HEK293 (cell line): ENCODE measurements around the gene MCRIP2.

Experiments
- CTCF ChIA-PET: fragments of 350-600 bp; formaldehyde crosslinking; extraction: SDS; loops from one replicate; lab custom pipeline; 2021; ENCODE audit warnings: antibody characterized with exemption; lab: Yijun Ruan, JAX
- POLR2A ChIA-PET: fragments of 300-600 bp; formaldehyde crosslinking; extraction: SDS; loops from one replicate; lab custom pipeline; 2020; ENCODE audit warnings: antibody characterized with exemption, inconsistent platforms; lab: Yijun Ruan, JAX
- H3K27ac ChIP-seq: fragments of 200-500 bp; sonication (Bioruptor generic); 2 replicates; pipeline ENCODE4 v1.5.1; 2014; ENCODE audit warnings: low read depth, low read length, control low read depth, inconsistent platforms; ENCODE audit errors: extremely low read depth
- H3K36me3 ChIP-seq, 2 experiments: fragments of 200-500 bp in 1 of 2; sonication (Bioruptor generic) in 1 of 2; 1 replicate in 1 of 2; 2 replicates in 1 of 2; pipeline ENCODE4 v1.5.1; 2014 to 2017; ENCODE audit warnings: inconsistent platforms in 2 of 2, low read length in 2 of 2; ENCODE audit not compliant: control insufficient read depth in 2 of 2, insufficient read depth in 1 of 2
- H3K4me1 ChIP-seq: fragments of 200-500 bp; sonication (Bioruptor generic); 2 replicates; pipeline ENCODE4 v1.5.1; 2014; ENCODE audit warnings: mild to moderate bottlenecking, low read length, inconsistent platforms; ENCODE audit not compliant: control insufficient read depth, insufficient read depth
- H3K4me3 ChIP-seq: 2 replicates; pipeline ENCODE4 v1.5.1; 2011; ENCODE audit warnings: low read depth, mild to moderate bottlenecking, control low read depth, low read length, moderate library complexity
- H3K9me3 ChIP-seq: fragments of 200-500 bp; sonication (Bioruptor generic); 2 replicates; pipeline ENCODE4 v1.5.1; 2014; ENCODE audit warnings: low read depth, low read length, inconsistent platforms; ENCODE audit not compliant: control insufficient read depth, insufficient read depth
- EGR2 ChIP-seq: fragments of 450-650 bp; formaldehyde crosslinking; IDR thresholded peaks from 2 replicates; pipeline ENCODE4 v1.5.1; 2016; ENCODE audit warnings: low read depth, missing biosample characterization, missing genetic modification characterization
- FEZF1 ChIP-seq: fragments of 450-650 bp; formaldehyde crosslinking; IDR thresholded peaks from 2 replicates; pipeline ENCODE4 v1.5.1; 2016; ENCODE audit warnings: missing biosample characterization, missing genetic modification characterization
- IKZF3 ChIP-seq: fragments of 450-650 bp; IDR thresholded peaks from 2 replicates; pipeline ENCODE4 v1.5.0; 2018; ENCODE audit warnings: missing biosample characterization, mild to moderate bottlenecking, missing genetic modification characterization, moderate library complexity
- KLF10 ChIP-seq: fragments of 450-650 bp; IDR thresholded peaks from 2 replicates; pipeline ENCODE4 v1.5.1; 2018; ENCODE audit warnings: missing biosample characterization, mild to moderate bottlenecking, missing genetic modification characterization
- SCRT2 ChIP-seq: fragments of 450-650 bp; formaldehyde crosslinking; IDR thresholded peaks from 2 replicates; pipeline ENCODE4 v1.5.1; 2016; ENCODE audit warnings: missing biosample characterization, missing genetic modification characterization
- SP2 ChIP-seq: fragments of 450-650 bp; formaldehyde crosslinking; IDR thresholded peaks from 2 replicates; pipeline ENCODE4 v1.5.1; 2016; ENCODE audit warnings: missing biosample characterization, missing genetic modification characterization
- YY2 ChIP-seq: fragments of 450-650 bp; formaldehyde crosslinking; IDR thresholded peaks from 2 replicates; pipeline ENCODE4 v1.5.1; 2016; ENCODE audit warnings: missing biosample characterization, missing genetic modification characterization
- ZNF112 ChIP-seq: fragments of 450-650 bp; formaldehyde crosslinking; IDR thresholded peaks from 2 replicates; pipeline ENCODE4 v1.5.0; 2017; ENCODE audit warnings: missing biosample characterization, missing genetic modification characterization
- ZNF138 ChIP-seq: fragments of 450-650 bp; formaldehyde crosslinking; IDR thresholded peaks from 2 replicates; pipeline ENCODE4 v1.5.1; 2016; ENCODE audit warnings: missing biosample characterization, missing genetic modification characterization, borderline replicate concordance
- ZNF155 ChIP-seq: fragments of 450-650 bp; formaldehyde crosslinking; IDR thresholded peaks from 2 replicates; pipeline ENCODE4 v1.5.1; 2016; ENCODE audit warnings: missing biosample characterization, missing genetic modification characterization
- ZNF221 ChIP-seq: fragments of 450-650 bp; formaldehyde crosslinking; IDR thresholded peaks from 2 replicates; pipeline ENCODE4 v1.5.1; 2017; ENCODE audit warnings: missing biosample characterization, missing genetic modification characterization, borderline replicate concordance
- ZNF292 ChIP-seq: fragments of 450-650 bp; formaldehyde crosslinking; IDR thresholded peaks from 2 replicates; pipeline ENCODE4 v1.5.1; 2016; ENCODE audit warnings: low read depth, missing biosample characterization, missing genetic modification characterization, borderline replicate concordance
- ZNF391 ChIP-seq: fragments of 450-650 bp; formaldehyde crosslinking; IDR thresholded peaks from 2 replicates; pipeline ENCODE4 v1.5.1; 2016; ENCODE audit warnings: low read depth, missing biosample characterization, missing genetic modification characterization, borderline replicate concordance
- ZNF433 ChIP-seq: fragments of 450-650 bp; formaldehyde crosslinking; IDR thresholded peaks from 2 replicates; pipeline ENCODE4 v1.5.1; 2016; ENCODE audit warnings: missing biosample characterization, missing genetic modification characterization, low read depth
- ZNF571 ChIP-seq: fragments of 450-650 bp; formaldehyde crosslinking; IDR thresholded peaks from 2 replicates; pipeline ENCODE4 v1.5.0; 2017; ENCODE audit warnings: missing biosample characterization, missing genetic modification characterization
- ZNF677 ChIP-seq: fragments of 450-650 bp; IDR thresholded peaks from 2 replicates; pipeline ENCODE4 v1.5.0; 2018; ENCODE audit warnings: missing biosample characterization, mild to moderate bottlenecking, missing genetic modification characterization, moderate library complexity
- ZNF747 ChIP-seq: fragments of 450-650 bp; formaldehyde crosslinking; IDR thresholded peaks from 2 replicates; pipeline ENCODE4 v1.5.1; 2016; ENCODE audit warnings: missing biosample characterization, missing genetic modification characterization
- ZSCAN23 ChIP-seq: fragments of 450-650 bp; formaldehyde crosslinking; IDR thresholded peaks from 2 replicates; pipeline ENCODE4 v1.5.1; 2016; ENCODE audit warnings: missing biosample characterization, missing genetic modification characterization
- TF ChIP-seq, protein P1 (sequence below): fragments of 450-650 bp; formaldehyde crosslinking; IDR thresholded peaks from 2 replicates; pipeline ENCODE4 v1.5.1; 2016; ENCODE audit warnings: missing biosample characterization, missing genetic modification characterization
- TF ChIP-seq, protein P2 (sequence below): fragments of 450-650 bp; formaldehyde crosslinking; IDR thresholded peaks from 2 replicates; pipeline ENCODE4 v1.5.1; 2016; ENCODE audit warnings: missing biosample characterization, missing genetic modification characterization, borderline replicate concordance
- TF ChIP-seq, protein P3 (sequence below): fragments of 450-650 bp; formaldehyde crosslinking; IDR thresholded peaks from 2 replicates; pipeline ENCODE4 v1.5.1; 2016; ENCODE audit warnings: missing biosample characterization, missing genetic modification characterization

The MCRIP2 gene

DNA sequence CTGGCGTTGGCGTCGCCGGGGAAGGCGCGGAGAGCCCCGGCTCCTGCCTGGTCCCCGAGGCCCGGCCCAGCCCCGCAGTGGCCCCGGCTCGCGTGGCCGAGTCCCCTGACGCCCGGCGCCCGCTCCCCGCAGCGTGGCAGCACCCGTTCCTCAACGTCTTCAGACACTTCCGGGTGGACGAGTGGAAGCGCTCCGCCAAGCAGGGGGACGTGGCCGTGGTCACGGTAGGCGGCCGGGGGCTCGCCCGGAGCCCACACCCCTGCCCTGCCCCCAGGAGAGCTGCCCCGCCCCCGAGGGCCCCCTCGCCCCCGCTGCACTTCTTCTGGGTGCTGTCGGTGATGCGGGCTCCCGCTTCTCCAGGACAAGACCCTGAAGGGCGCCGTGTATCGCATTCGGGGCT lies 8.0 kb downstream of the MCRIP2 start:
- Histone ChIP-seq H3K9me3 (no peaks in the 10 kb centered on the region), H3K4me3 (peak overlapping the region; percentile 37), H3K36me3 (peaks cover 0 to 33% of the 10 kb centered on the region in 2 experiments; a peak in 2 of 3 replicates), H3K27ac (peak overlapping the region; percentile 97), H3K4me1 (0 out of 2 replicates have a peak, but pooled peaks cover 5% of the 10 kb centered on the region)
- CTCF ChIA-PET, result interaction anchor here (0.6 to 1.6 kb wide), 4 partner anchors 12 to 117 kb away, joined by 3 to 4 read pairs (median 3); partner anchors contain the start of gene RHOT2
- 0 out of 2 replicates have a peak, but pooled peaks have one; percentile 26 for TF ChIP-seq ZNF677
- TF ChIP-seq KLF10 (tag by site-specific recombination), result peak; percentile 86
- no peak for TF ChIP-seq ZNF112
- TF ChIP-seq, protein P1, sequence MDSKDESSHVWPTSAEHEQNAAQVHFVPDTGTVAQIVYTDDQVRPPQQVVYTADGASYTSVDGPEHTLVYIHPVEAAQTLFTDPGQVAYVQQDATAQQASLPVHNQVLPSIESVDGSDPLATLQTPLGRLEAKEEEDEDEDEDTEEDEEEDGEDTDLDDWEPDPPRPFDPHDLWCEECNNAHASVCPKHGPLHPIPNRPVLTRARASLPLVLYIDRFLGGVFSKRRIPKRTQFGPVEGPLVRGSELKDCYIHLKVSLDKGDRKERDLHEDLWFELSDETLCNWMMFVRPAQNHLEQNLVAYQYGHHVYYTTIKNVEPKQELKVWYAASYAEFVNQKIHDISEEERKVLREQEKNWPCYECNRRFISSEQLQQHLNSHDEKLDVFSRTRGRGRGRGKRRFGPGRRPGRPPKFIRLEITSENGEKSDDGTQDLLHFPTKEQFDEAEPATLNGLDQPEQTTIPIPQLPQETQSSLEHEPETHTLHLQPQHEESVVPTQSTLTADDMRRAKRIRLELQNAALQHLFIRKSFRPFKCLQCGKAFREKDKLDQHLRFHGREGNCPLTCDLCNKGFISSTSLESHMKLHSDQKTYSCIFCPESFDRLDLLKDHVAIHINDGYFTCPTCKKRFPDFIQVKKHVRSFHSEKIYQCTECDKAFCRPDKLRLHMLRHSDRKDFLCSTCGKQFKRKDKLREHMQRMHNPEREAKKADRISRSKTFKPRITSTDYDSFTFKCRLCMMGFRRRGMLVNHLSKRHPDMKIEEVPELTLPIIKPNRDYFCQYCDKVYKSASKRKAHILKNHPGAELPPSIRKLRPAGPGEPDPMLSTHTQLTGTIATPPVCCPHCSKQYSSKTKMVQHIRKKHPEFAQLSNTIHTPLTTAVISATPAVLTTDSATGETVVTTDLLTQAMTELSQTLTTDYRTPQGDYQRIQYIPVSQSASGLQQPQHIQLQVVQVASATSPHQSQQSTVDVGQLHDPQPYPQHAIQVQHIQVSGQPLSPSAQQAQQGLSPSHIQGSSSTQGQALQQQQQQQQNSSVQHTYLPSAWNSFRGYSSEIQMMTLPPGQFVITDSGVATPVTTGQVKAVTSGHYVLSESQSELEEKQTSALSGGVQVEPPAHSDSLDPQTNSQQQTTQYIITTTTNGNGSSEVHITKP (tag by site-specific recombination), result peak; percentile 30; the same call in 1 of the 2 replicates
- TF ChIP-seq ZNF221 (tag by site-specific recombination), result no peak
- no peak for TF ChIP-seq FEZF1 (tag by site-specific recombination)
- TF ChIP-seq ZNF292 (tag by site-specific recombination), result no peak
- no peak for TF ChIP-seq YY2 (tag by site-specific recombination)
- POLR2A ChIA-PET, result interaction anchor here (0.8 to 2.3 kb wide), 4 partner anchors 11 to 31 kb away, joined by 3 to 10 read pairs (median 6); partner anchors contain the start of genes METTL26, RHOT2 and STUB1

DNA sequence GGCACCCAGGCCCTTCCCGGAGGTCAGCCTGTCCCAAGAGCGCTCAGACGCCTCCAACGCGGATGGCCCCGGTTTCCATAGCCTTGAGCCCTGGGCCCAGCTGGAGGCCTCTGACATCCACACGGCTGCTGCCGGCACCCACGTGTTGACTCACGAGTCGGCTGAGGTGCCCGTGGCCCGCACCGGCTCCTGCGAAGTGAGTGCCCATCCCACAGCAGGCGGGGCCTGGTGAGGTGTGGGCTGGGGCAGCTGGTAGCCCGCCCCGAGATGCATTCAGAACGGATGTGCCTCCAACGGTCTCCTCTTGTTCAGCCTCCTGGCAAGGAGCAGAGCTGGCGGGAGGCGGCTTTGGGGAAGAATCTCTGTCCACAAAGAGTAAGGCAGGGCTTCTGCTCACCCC lies 10.2 kb downstream of the MCRIP2 start:
- Histone ChIP-seq H3K4me1 (0 out of 2 replicates have a peak, but pooled peaks cover 3% of the 10 kb centered on the region), H3K36me3 (peaks cover 0 to 53% of the 10 kb centered on the region in 2 experiments; a peak in 2 of 3 replicates), H3K4me3 (no peak overlapping the region), H3K9me3 (no peaks in the 10 kb centered on the region), H3K27ac (no peak overlapping the region)
- ChIA-PET CTCF (no interaction called here), POLR2A (no interaction called here)
- TF ChIP-seq ZNF747 (no peak), ZNF138 (tag by site-specific recombination) (no peak), ZSCAN23 (tag by site-specific recombination) (no peak), SP2 (tag by site-specific recombination) (peak; percentile 44; the same call in 1 of the 2 replicates), ZNF433 (no peak), ZNF155 (tag by site-specific recombination) (no peak), EGR2 (tag by site-specific recombination) (peak; percentile 63), IKZF3 (tag by site-specific recombination) (no peak), ZNF391 (no peak), ZNF571 (tag by site-specific recombination) (no peak), FEZF1 (tag by site-specific recombination) (no peak), SCRT2 (no peak)
- TF ChIP-seq, protein P2, sequence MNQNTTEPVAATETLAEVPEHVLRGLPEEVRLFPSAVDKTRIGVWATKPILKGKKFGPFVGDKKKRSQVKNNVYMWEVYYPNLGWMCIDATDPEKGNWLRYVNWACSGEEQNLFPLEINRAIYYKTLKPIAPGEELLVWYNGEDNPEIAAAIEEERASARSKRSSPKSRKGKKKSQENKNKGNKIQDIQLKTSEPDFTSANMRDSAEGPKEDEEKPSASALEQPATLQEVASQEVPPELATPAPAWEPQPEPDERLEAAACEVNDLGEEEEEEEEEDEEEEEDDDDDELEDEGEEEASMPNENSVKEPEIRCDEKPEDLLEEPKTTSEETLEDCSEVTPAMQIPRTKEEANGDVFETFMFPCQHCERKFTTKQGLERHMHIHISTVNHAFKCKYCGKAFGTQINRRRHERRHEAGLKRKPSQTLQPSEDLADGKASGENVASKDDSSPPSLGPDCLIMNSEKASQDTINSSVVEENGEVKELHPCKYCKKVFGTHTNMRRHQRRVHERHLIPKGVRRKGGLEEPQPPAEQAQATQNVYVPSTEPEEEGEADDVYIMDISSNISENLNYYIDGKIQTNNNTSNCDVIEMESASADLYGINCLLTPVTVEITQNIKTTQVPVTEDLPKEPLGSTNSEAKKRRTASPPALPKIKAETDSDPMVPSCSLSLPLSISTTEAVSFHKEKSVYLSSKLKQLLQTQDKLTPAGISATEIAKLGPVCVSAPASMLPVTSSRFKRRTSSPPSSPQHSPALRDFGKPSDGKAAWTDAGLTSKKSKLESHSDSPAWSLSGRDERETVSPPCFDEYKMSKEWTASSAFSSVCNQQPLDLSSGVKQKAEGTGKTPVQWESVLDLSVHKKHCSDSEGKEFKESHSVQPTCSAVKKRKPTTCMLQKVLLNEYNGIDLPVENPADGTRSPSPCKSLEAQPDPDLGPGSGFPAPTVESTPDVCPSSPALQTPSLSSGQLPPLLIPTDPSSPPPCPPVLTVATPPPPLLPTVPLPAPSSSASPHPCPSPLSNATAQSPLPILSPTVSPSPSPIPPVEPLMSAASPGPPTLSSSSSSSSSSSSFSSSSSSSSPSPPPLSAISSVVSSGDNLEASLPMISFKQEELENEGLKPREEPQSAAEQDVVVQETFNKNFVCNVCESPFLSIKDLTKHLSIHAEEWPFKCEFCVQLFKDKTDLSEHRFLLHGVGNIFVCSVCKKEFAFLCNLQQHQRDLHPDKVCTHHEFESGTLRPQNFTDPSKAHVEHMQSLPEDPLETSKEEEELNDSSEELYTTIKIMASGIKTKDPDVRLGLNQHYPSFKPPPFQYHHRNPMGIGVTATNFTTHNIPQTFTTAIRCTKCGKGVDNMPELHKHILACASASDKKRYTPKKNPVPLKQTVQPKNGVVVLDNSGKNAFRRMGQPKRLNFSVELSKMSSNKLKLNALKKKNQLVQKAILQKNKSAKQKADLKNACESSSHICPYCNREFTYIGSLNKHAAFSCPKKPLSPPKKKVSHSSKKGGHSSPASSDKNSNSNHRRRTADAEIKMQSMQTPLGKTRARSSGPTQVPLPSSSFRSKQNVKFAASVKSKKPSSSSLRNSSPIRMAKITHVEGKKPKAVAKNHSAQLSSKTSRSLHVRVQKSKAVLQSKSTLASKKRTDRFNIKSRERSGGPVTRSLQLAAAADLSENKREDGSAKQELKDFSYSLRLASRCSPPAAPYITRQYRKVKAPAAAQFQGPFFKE (tag by site-specific recombination), result no peak
- TF ChIP-seq, protein P3, sequence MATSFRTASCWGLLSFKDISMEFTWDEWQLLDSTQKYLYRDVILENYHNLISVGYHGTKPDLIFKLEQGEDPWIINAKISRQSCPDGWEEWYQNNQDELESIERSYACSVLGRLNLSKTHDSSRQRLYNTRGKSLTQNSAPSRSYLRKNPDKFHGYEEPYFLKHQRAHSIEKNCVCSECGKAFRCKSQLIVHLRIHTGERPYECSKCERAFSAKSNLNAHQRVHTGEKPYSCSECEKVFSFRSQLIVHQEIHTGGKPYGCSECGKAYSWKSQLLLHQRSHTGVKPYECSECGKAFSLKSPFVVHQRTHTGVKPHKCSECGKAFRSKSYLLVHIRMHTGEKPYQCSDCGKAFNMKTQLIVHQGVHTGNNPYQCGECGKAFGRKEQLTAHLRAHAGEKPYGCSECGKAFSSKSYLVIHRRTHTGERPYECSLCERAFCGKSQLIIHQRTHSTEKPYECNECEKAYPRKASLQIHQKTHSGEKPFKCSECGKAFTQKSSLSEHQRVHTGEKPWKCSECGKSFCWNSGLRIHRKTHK (tag by site-specific recombination), result no peak
